Activated CD8-positive, alpha-beta memory T cell treated with anti-CD3 and anti-CD28 coated beads for 1 hour (primary cell): ENCODE measurements around the gene MBP.
"Not testable (repeated sequence)": the region's sequence is repeated elsewhere in the genome, so short reads cannot be mapped to it uniquely, and the experiment has no call there.

Experiments
- DNase-seq, 2 donors: peaks; one replicate each; pipeline ENCODE4 v3.0.0-alpha.2; 2020; ENCODE audit warnings: low read depth in 1 of 2; ENCODE audit errors: extremely low read depth in 1 of 2

The MBP gene

GRCh38 chr18:76958692-76959341, 173.8 kb downstream of the MBP start:
- DNase-seq, result no peak

GRCh38 chr18:76957384-76958355, 174.9 kb downstream of the MBP start:
- no peak for DNase-seq

- DNase-seq, result no peak
Measured at GRCh38 chr18:76956648-76957047, 175.9 kb downstream of the MBP start.

- no peak for DNase-seq
Measured at GRCh38 chr18:76955524-76956170, 176.9 kb downstream of the MBP start.

GRCh38 chr18:76953583-76954233, 178.9 kb downstream of the MBP start:
- DNase-seq, result no peak

- DNase-seq, result no peak
Measured at GRCh38 chr18:76953156-76953555, 179.4 kb downstream of the MBP start.

GRCh38 chr18:76952747-76953146, 179.8 kb downstream of the MBP start:
- no peak for DNase-seq

- DNase-seq, result no peak
Measured at GRCh38 chr18:76951456-76952247, 180.9 kb downstream of the MBP start.

- no peak for DNase-seq
Measured at GRCh38 chr18:76948345-76948744, 184.2 kb downstream of the MBP start.

- DNase-seq, result not testable (repeated sequence)
Measured at GRCh38 chr18:76944346-76944745, 188.2 kb downstream of the MBP start.

- DNase-seq, result no peak
Measured at GRCh38 chr18:76943542-76944339, 188.8 kb downstream of the MBP start.

GRCh38 chr18:76941284-76941683, 191.3 kb downstream of the MBP start:
- DNase-seq, result no peak

GRCh38 chr18:76938619-76939018, 194.0 kb downstream of the MBP start:
- no peak for DNase-seq

- no peak for DNase-seq
Measured at GRCh38 chr18:76937597-76937996, 195.0 kb downstream of the MBP start.

- no peak for DNase-seq
Measured at GRCh38 chr18:76936877-76937276, 195.7 kb downstream of the MBP start.

- DNase-seq, result no peak
Measured at GRCh38 chr18:76935722-76936337, 196.8 kb downstream of the MBP start.

GRCh38 chr18:76932026-76932819, 200.4 kb downstream of the MBP start:
- DNase-seq, result no peak

- DNase-seq, result no peak
Measured at GRCh38 chr18:76931171-76931570, 201.4 kb downstream of the MBP start.
